Choroid plexus epithelial cell (primary cell): ENCODE measurements around the gene RRP36.

Experiments used
- DNase-seq: peaks from one replicate; pipeline ENCODE4 v3.0.0-alpha.2; 2010; ENCODE audit warnings: low read depth
- H3K4me3 ChIP-seq: 2 replicates; pipeline ENCODE4 v1.5.1; 2011; ENCODE audit warnings: low read depth, mild to moderate bottlenecking, control low read depth, low read length, moderate library complexity
- CTCF ChIP-seq: conservative IDR thresholded peaks from 2 replicates; pipeline ENCODE4 v1.5.1; 2011; ENCODE audit warnings: low read depth, mild to moderate bottlenecking, control low read depth, inconsistent platforms, low read length, moderate library complexity

The RRP36 gene

GRCh38 chr6:43047998-43048397, 26.6 kb downstream of the RRP36 start:
- no peak overlapping the region for H3K4me3 ChIP-seq
- TF ChIP-seq CTCF = no peak

DNA sequence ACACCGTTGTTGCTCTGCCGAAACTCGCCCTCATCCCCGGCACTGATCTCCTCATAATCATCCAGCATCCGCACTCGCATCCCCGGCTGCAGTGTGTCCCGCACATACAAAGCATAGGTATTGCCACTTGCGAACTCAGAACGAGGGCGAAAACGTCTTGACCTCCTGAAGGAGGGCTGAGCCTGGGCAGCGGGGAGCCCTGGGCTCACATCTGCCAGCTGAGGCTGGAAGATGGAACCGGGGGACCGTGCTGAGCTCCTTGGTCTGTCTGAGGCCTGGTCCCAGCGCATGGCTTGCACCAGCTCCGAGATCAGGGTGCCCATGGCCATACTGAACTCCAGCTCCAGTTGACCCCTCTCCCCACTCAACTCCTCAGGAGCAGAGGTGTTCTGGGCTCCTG, 29.6 kb downstream of the RRP36 start:
- no peak for DNase-seq
- no peak overlapping the region for H3K4me3 ChIP-seq
- no peak for TF ChIP-seq CTCF

More at GRCh38 chr6:43047998-43048397, 26.6 kb downstream of the RRP36 start:
- no peak for DNase-seq

- DNase-seq = no peak
- TF ChIP-seq CTCF = no peak
- H3K4me3 ChIP-seq = peak overlapping the region; percentile 83
Measured at GRCh38 chr6:43052225-43052841, 30.9 kb downstream of the RRP36 start.

GRCh38 chr6:43052842-43053544, 31.6 kb downstream of the RRP36 start:
- DNase-seq = peak; percentile 52
- TF ChIP-seq CTCF = no peak
- peak overlapping the region; percentile 83 for H3K4me3 ChIP-seq

DNA sequence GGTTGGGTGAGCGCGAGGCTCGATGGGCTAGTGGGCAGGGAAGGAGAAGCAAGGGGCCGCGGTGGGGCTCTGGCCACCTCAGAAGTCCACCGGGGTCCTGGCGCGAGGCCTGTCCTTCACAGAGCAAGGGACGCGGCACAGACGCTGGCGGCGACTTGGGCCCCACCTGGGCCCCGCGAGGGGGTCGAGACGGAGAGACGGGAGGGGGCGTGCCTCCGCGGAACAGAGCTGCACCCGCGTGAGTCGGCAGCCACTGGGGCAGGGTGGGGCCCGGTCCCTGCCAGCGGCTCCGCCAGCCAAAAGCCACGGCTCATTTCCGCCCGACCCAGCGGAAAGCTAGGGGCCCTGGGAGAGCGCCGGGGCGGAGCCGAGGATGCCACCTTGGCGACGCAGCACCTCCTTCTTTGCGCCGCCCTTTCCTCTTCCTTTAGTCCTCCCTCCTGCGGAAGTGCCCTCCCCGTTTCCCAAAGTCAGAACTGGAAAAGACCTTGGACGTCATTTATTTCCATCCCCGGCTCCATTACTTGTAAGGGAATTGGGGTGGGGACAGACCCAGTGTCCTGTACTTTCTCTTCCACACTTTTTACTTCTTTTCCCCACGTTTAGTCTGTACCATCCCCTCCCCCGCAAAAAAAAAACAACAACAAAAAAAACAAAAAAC, 32.3 kb downstream of the RRP36 start, which contains the start of gene CUL7:
TSS of gene CUL7 (minus strand) at position 307 of the 661 bp plus-strand sequence. CDS start 1,063 bp downstream, outside the sequence.
- peak within 1 kb of the TSS; percentile 83 for H3K4me3 ChIP-seq
- no peak for TF ChIP-seq CTCF
- peak; percentile 94 for DNase-seq

GRCh38 chr6:43054206-43054943, 33.0 kb downstream of the RRP36 start:
- no peak for TF ChIP-seq CTCF
- H3K4me3 ChIP-seq = peak overlapping the region; percentile 83
- no peak for DNase-seq
